ENCODE results near the gene PCGF2. TPM values are rescaled to one million over a fixed set of nuclear protein-coding genes. Genes with fewer than 3 reads are reported as not detected.
A peak's percentile ranks its signal among the peaks of the same experiment; 100 is the strongest.
"Not testable (repeated sequence)": the region's sequence is repeated elsewhere in the genome, so short reads cannot be mapped to it uniquely, and the experiment has no call there.

PCGF2 gene
- 58.4 TPM for polyA plus RNA-seq (2013, experiment 1 of 2; ENCODE audit: insufficient read length)
- polyA plus RNA-seq (2013, experiment 2 of 2; ENCODE audit: insufficient read length), result 53.3 TPM

DNA sequence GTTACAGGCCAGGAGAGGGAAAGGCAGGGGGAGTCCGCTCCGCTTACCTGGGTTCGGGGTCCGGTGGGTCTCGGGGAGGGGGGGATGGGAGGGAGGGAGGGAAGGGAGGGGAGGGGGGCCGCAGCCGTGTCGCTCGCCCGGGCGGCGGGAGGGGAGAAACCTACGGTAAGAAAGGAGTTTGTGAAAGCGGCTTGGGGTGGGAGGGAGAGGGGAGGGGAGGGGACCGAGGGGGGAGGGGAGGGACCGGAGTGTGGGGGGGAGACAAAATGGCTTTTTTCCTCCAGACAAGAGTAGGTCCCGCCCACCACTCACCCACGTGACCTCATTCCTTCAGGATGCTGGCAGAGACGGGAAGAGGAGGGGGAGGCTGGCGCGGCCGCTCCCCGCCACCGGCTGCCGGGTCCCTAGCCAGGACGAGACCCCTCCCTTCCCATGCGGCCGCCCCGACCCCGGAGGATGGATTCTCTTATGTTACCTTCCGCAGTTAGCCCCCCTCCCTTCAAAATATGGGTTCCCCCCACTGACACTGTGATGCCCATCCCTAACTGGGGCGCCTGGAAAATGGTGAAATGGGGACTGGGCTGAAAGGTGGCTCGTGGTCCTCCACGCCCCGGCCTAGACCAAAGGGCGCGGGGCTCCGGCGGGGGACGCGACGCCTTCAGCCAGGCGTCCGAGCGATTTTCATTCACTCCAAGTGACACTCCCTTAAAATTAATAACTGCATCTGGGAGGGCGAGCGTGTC, at the start of gene PCGF2:
TSS of gene PCGF2 (minus strand) at position 188 of the 743 bp plus-strand sequence. CDS start 7,934 bp downstream, outside the sequence.
- peak; percentile 94 for DNase-seq

DNA sequence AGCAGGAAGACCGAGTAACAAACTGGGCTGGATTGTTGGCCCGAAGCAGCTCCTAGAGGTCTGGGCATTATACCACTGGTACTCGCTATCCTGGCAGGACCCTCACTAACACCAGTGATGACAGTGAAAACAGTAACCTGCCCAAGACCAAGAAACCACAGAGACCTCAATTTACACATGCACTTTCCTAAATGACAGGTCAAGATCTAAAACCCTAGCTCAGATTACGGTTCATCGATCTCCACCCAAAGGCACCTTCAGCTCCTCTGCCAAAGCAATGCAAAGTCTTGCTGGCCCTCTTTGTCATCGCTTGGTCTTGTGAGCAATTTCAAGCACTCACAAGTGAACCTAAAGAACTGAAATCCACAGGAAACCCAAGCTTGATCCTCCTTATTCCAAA, 49.7 kb upstream of the PCGF2 start:
- DNase-seq, result no peak

DNA sequence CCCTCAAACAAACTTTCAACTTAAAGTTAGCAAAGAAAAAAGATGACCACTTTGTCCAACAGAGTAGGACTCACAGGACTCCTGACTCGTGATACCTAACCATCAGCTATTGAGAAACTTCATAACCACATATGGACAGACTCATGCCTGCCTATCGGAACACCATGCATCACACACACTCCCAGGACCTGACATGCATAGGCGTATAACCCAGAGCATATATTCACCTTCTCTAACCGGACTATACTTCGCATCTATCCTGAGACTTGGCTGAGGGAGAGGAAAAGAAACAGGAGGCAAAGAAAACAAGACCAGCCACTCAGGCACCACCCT, 49.0 kb upstream of the PCGF2 start:
- no peak for DNase-seq

DNA sequence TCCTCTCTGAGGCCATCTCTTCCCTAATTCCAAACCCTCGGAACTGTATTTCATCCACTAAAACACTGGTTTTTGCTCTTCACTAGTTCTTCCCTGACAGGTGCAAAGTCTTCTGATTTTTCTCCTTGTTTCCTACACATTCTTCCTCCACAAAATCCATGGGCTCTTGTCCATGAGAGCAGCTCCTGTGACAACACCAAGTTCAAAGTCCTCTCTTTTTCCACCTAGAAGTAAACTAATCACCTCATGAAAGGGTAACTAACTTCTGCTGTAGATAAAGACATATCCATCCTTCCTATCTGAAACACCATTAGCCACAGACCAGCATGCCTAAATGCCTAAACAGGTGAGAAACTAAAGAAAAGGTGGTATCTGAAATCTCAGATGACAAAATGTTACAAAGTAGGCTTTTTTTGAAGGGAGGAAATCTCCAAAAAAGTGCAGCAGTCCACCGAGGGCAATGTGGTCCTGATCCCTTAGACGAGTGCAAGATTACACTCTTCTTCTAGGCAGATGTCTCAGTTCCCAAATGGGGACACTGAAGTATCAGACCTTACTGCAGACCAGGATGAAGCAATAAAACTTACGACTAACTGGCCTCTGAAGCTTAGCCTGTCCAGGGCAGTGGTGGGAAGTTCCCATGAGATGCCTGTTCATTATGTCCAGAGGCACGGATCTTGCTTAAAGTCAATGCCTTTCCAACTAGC, 48.5 kb upstream of the PCGF2 start:
- no peak for DNase-seq

DNA sequence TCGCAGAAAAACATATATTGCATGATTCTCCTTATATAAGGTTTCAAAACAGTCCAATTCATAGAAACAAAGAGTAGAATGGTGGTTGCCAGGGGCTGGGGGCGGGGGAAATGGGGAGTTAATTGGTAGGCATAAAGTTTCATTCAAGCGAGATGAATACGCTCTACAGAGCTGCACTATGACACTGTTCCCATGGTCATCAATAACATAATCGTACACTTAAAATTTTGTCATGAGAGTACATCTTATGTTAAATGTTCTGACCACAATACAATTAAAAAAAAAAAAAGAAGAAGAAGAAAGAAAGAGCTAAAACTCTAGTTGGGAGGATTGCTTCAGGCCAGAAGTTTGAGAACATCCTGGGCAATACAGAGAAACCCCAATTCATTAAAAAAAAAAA, 46.1 kb upstream of the PCGF2 start:
- no peak for DNase-seq

DNA sequence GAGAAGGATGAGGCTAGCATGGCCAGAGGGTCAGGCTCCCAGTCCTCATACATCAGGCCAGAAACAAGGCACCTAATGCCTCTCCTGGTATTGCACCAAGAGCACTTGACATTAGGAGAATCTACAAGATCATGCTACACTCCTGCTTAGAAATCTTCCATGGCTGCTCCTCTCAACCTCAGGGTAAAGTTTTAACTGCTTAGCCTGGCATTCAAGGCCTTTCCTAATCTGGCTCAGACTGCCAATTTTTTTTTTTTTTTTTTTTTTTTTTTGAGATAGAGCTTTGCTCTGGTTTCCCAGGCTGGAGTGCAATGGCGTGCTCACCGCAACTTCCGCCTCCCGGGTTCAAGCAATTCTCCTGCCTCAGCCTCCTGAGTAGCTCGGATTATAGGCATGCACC, 43.0 kb upstream of the PCGF2 start:
- DNase-seq, result no peak

DNA sequence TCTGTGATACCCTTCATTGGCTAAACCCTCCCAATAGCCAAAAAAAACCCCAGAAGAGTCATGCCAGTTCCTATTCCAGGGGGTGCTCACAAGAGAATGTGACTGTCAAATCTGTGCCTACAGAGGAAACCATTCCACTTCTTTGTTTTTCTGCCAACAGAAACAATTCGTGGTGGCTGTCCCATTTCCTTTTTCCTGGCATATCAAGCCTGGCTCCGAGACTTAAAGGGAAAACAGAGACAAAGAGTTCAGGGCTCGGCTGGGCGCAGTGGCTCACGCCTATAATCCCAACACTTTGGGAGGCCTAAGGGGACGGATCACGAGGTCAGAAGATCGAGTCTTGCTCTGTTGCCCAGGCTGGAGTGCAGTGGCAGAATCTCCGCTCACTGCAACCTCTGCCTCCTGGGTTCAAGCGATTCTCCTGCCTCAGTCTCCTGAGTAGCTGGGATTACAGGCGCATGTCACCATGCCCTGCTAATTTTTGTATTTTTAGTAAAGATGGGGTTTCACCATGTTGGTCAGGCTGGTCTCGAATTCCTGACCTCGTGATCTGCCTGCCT, 42.1 kb upstream of the PCGF2 start:
- not testable (repeated sequence) for DNase-seq

DNA sequence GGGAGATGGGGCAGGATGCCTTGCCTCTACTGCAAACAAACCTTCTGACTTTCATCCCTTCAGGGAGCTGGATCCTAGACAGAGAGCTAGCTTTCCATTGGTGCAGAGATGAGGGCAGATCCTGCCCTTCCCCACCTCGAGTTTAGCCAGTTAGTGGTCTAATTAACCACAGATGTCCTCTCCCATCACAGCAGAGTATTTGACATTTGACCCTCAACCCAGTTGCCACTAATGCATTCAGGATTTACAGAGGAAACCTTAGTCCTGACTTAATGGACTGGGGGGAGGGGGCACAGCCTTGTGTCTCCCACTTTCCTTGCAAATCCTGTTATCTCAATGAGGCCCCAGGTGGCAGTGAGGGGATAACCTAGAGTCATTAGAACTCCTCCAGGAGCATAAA, 41.0 kb upstream of the PCGF2 start:
- peak; percentile 22 for DNase-seq

DNA sequence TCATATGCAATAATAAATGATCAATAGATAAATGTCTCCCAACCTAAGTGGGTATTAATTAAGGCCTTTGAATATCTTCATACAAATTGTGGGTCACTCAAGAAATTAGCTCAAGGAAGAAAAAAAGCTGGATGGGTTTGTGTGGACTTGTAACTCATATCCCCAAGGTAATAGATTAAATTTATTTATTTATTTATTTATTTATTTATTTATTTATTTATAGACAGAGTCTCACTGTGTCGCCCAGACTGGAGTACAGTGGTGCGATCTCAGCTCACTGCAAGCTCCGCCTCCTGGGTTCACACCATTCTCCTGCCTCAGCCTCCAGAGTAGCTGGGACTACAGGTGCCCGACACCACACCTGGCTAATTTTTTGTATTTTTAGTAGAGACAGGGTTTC, 39.9 kb upstream of the PCGF2 start:
- not testable (repeated sequence) for DNase-seq

DNA sequence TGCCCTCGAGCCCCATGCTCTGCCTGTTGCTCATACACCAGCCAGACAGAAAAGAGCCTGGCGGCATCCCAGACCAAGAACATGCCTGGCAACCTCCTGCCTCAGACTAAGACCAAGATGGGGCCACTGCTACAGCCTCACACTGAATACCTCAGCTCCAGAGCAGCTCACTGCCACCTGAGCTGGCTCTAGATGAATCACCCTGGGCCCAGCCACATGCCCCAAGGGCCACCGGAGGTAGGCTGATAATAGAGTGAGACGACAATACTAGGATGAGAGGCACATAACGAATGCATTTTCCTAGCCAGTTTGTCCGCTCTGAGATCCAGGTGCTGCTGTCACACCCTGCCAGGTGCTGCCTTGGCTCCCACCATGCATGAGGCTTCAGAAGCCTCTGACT, 38.2 kb upstream of the PCGF2 start:
- no peak for DNase-seq

DNA sequence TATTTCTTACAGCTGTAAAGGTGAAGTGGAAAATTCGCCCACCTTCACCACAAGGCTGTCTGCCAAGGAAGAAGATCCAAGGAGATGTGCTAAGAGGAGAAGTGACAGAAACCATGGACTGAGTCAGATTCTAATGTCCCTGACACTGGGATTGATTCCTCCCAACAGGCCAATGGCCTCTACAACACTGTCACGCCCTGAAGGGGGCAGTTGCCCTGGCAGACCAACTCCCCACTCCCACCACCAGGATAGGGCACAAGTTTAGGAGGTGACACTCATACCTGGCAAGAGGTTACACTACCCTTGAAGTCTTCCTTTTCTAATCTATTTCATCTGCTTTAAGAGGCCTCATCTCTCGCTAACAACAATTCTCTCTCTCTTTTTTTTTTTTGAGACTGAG, 35.1 kb upstream of the PCGF2 start:
- no peak for DNase-seq

DNA sequence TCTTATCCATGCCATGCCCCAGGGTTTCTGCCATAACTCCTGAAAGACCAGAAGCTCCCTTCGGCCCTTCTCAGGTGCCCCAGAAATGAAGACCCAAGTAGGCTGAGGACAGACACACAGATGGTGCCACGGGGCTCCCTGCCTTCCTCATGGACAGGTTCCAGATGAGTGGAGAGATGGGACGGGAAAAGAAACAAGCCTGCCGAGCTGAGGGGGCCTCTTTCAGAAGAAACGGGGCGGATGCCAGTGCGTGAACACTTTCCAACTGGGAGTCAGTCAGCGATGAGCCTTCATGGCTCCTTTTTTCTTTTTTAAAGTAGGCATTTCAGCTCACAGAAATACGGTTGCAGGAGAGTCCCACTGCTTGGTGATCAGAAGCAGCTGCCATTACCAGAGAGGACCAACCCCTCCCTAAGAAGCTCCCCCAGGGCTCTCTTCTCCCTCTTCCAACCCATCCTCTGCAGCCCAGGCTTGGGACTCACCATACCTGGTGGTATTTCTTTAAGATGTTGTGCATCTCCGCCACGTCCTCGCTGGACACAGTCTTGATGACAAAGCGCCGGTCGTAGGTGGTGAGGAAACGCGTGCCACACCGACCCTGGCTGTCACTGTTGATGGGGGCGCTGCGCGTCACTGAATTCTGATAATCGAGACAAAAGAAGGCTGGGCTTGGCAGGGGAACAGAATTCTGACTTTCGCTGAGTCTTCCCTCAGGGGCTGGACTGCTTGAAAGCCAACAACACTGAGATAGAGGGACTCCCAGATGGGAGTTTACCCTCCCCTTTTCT, 32.0 kb upstream of the PCGF2 start:
- DNase-seq, result no peak

DNA sequence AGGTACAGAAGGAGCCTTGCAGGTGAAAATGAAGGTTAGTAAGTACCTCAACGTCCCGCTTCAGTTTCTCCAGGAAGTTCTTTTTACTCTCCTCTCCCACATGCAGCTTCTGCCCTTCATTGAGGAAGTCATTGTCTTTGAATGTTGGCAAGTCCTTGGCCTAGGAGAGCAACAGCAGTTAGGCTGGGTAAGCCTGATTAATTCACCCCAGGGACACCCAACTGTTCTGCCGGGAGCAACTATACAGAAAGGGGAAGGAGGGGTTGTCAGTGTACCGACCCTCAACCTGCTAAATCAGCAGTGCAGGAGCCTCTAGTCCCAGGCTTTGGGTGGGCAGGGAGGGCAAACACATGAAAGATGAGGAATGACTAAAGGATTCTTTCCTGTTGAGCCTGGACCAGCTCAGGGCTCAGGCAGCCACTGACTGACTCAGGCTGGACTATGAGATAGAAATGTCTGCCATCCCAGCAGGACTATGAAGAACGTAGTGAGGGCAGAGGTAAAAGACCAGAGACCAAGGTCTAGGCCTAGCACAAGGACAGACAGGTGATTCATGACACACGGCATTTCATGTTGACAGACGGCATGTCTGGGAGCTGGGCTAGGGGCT, 29.6 kb upstream of the PCGF2 start:
- no peak for DNase-seq

DNA sequence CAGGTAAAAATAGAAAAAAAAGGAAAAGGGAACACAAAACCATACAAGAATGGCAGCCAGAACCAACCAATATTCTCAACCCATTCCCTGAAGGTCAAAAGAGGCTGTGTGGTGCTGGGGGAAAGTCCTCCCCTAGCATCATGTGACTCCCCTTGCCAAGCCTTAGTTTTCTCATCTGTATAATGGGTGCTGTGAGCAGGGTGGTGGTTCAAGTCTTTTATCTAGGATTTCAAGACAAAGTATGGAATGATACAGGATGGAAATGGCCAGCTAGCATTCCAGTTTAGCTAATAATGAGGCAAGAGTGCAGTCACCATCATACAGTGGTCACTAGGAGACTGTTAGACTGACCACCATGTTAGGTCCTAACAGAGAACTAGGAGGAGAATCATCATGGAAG, 25.1 kb upstream of the PCGF2 start:
- DNase-seq, result no peak

DNA sequence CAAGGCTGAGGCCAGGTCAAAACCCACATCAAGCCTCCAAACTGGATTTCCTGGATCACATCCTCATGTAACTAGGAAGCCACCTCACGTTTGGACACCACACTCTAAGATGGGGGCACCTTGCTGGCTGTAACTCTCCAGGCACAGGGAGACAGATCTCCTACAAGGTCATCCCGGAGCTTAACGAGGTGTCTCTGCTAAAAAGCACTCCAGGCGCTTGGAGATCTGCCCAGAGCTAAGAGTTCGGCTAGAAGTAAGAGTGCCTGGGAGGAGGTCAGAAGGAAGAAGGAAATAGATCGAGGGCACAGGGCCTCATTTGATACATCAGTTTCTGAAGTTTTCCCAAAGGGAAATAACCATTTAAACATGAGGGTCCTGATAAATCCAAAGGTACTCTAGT, 20.3 kb upstream of the PCGF2 start:
- no peak for DNase-seq

DNA sequence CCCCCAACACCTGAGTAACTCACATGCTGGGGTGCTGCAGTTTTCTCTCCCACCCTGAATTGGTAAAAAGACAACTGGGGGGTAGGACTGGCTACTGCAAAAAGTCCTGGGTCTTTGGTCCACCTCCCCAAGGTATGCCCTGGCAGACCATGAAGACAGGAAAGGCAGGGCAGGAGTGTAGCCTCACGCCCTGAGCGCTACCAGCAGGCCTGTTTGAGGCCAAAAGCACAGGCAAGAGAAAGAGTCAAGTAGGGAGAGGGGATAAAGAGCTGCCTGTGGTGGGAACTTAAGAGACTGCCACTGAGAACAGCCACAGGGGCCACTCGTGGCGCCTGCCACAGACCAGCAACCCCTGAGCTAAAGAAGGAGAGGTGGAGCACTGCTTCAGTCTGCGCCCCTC, 18.2 kb upstream of the PCGF2 start:
- DNase-seq, result no peak

DNA sequence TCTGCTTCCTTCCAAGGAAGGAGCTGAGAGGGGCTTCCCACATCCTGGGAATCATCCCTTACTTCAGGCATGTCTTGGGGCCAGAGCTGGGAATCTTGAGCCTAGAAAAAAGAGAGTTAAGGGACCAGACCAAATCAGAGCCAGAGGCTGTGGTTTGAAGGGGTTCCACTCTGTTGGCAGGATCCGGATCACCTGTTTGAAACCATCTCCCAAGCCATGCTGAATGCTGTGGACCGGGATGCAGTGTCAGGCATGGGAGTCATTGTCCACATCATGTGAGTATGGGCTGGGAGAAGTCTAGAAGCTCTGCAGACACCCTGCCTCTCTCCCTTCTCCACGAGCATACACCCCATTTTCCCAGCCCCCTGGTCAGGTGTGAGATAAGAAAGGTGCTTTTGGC, 14.1 kb upstream of the PCGF2 start:
- DNase-seq, result no peak

DNA sequence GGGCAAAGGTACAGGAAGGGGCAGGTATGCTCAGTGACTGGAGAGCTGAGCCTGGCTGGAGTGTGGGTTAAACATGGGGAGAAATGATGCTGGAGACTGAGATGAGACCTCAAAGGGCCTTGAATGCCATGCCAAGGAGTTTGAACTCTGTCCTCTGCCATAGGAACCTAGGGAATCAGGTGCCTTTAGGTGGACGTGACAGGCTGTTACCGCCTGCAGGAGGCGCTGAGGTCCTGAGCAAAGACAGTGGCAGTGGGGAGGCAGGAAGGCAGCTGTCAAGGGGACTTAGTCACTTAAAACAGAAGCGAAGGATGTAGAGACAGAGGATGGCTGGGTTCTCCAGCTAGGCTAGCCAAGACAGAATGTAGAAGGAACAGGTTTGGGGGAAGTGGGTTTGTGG, 13.5 kb upstream of the PCGF2 start:
- peak; percentile 25 for DNase-seq

DNA sequence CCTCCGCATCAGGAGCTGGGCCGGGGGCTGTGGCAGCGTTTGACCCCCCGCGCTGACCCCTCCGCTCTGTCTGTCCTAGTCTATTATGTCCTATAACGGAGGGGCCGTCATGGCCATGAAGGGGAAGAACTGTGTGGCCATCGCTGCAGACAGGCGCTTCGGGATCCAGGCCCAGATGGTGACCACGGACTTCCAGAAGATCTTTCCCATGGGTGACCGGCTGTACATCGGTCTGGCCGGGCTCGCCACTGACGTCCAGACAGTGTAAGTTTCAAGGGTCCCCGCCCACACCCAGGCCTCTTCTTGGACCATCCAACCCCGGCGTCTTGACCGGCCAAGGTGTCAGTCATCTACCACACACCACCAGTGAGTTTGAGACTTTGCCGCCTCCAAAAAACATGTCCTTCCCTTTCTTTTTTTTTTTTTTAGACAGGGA, 5.0 kb upstream of the PCGF2 start:
- DNase-seq, result no peak

DNA sequence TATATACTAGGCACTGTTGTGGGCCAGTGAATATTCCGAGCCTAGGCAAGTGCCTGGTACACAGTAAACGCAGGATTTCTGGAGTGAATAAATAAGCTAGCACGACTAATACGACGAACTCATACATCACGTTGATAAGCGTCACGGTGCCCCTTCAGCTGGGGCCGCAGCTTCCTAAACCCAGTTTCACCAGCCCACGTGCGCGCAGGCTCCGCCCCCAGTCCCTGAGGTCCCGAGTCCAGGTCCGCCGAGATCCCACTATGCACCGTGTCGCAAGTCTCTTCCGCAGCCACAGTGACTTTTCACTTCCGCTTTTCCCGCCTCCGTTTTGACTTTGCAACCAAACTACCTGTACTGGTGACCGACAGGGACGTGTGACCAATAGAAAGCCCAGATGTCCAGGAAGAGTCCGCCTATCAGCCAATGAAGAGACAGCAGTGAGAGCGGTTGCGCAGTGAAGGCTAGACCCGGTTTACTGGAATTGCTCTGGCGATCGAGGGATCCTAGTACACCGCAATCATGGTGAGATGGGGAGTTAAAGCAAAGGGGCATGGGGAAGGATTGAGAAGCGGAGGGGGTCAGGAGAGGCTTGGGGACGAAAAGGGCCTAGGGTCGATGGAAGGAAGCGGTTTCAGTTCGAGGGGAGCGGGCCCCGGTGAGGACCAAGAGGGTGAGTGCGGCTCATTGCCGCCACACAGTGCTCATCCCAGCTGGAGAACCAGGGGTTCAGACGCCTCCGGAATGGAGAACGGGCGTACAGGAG, 4.4 kb upstream of the PCGF2 start, which contains the start of gene PSMB3:
TSS of gene PSMB3 (plus strand) at position 434 of the 763 bp plus-strand sequence. CDS start at position 520, 86 bp downstream.
- peak; percentile 100 for DNase-seq

DNA sequence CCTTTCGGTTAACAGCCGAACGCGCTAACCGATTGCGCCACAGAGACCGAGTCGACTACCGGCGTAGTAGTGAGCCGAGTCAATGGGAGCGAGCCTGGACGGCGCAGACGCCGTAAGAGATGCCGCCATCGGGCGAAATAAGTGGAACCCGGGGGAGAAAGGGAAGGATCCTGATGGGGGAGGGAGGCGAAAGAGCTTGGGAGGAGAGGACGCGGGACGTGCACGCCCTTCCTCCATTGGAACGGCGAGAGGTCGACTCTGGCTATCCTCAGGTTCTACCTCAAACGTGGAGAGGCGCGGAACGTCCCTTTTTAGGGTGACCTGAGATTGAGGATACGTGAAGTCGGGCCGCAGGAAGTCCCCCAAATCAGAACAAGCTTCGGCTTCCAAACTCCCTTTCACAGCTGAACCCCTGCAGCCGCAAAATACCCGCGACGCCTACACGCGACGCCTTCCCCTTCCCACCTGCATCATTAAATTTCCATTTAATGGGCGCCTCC, 3.7 kb upstream of the PCGF2 start:
- peak; percentile 90 for DNase-seq
